ENCODE measurements around the gene ANKRD33B. TPM values are rescaled to one million over a fixed set of nuclear protein-coding genes. Genes with fewer than 3 reads are reported as not detected.

Gene ANKRD33B
- polyA plus RNA-seq, 1 donor (not counting 4 experiments of a cell fraction or from before 2014, with no cell fraction given) = 1.9 TPM

DNA sequence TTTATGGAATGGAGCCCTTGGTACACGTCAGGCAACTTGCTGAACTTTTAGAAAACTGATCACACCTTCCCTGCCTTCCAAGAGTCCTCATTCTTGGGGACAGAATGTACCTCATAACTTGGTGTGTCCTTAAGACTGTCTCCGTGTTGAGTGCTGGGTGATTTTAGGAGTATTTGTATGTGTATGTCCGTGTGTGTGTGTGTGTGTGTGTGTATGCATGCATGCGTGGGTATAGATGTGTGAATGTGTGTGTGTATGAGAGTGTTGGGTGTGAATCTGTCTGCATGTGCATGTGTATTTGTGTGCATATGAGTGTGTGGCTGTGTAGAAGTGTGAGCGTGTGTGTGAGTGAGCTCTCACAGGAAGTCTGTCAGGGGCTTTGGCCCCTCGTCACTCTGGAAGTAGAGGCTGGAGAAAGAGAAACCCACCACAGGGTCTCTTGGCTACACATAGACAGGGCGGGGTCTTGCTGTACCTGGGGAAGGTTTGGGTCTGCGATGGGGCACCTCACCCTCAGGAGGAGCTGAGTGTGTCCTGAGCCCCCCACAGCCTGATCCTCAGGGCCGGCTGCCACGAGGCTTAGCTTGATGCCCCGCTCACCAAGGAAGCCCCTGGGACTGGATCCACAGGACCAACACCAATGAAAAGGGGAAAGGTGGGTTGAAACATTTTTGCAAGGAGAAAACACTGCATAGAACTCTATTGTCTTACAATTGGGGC lies 33.1 kb upstream of the ANKRD33B start:
- H3K9ac ChIP-seq (ENCODE audit: control insufficient read depth, extremely low read depth, insufficient read depth, low read length) = no peak overlapping the region
- H3K4me1 ChIP-seq (ENCODE audit: control insufficient read depth, extremely low read depth, insufficient read depth, low read length) = peaks cover 15% of the 10 kb centered on the region
- no peak overlapping the region for H3K27ac ChIP-seq (ENCODE audit: control insufficient read depth, insufficient read depth, low read length)
- dilution Hi-C loops (cut with MboI; ENCODE audit: extremely low pct_ligation_motif_present, low sequenced_read_pairs) = no loop called here
- no peaks in the 10 kb centered on the region for H3K79me2 ChIP-seq (ENCODE audit: control insufficient read depth, insufficient read depth, low read length)
- TF ChIP-seq, protein P1, sequence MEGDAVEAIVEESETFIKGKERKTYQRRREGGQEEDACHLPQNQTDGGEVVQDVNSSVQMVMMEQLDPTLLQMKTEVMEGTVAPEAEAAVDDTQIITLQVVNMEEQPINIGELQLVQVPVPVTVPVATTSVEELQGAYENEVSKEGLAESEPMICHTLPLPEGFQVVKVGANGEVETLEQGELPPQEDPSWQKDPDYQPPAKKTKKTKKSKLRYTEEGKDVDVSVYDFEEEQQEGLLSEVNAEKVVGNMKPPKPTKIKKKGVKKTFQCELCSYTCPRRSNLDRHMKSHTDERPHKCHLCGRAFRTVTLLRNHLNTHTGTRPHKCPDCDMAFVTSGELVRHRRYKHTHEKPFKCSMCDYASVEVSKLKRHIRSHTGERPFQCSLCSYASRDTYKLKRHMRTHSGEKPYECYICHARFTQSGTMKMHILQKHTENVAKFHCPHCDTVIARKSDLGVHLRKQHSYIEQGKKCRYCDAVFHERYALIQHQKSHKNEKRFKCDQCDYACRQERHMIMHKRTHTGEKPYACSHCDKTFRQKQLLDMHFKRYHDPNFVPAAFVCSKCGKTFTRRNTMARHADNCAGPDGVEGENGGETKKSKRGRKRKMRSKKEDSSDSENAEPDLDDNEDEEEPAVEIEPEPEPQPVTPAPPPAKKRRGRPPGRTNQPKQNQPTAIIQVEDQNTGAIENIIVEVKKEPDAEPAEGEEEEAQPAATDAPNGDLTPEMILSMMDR (optimal IDR thresholded peaks at IDR 0.05 in 1 of 3, IDR thresholded peaks at IDR 0.05 in 1 of 3, conservative IDR thresholded peaks at IDR 0.05 in 1 of 3; ENCODE audit: extremely low read depth in 1 of 3, insufficient read depth in 2 of 3, low read length in 3 of 3) = no peak
- no peak for TF ChIP-seq EZH2 (IDR thresholded peaks at IDR 0.05; ENCODE audit: low read length)
- H3K4me2 ChIP-seq (ENCODE audit: control insufficient read depth, extremely low read depth, insufficient read depth, low read depth, low read length) = no peak overlapping the region
- FAIRE-seq = no peak
- H3K27me3 ChIP-seq (ENCODE audit: control insufficient read depth, extremely low read depth, insufficient read depth, low read length) = peaks cover 3% of the 10 kb centered on the region
- peaks cover 2% of the 10 kb centered on the region for H3K9me3 ChIP-seq (ENCODE audit: control insufficient read depth, low read depth, low read length)
- H3K36me3 ChIP-seq (ENCODE audit: control insufficient read depth in 2 of 2, extremely low read depth in 1 of 2, insufficient read depth in 2 of 2, low read length in 2 of 2) = no peaks in the 10 kb centered on the region
- H3K9me1 ChIP-seq (ENCODE audit: control insufficient read depth, extremely low read depth, insufficient read depth, low read length) = no peaks in the 10 kb centered on the region
- no peak overlapping the region for H3K4me3 ChIP-seq (ENCODE audit: control insufficient read depth in 2 of 3, extremely low read depth in 1 of 3, insufficient read depth in 2 of 3, low read depth in 1 of 3, low read length in 3 of 3)
- H4K20me1 ChIP-seq (ENCODE audit: control insufficient read depth, extremely low read depth, insufficient read depth, low read length) = no peaks in the 10 kb centered on the region
- no peak overlapping the region for H2AFZ ChIP-seq (ENCODE audit: control insufficient read depth, low read length)
- DNase-seq (ENCODE audit: low read depth, low spot score) = no peak

DNA sequence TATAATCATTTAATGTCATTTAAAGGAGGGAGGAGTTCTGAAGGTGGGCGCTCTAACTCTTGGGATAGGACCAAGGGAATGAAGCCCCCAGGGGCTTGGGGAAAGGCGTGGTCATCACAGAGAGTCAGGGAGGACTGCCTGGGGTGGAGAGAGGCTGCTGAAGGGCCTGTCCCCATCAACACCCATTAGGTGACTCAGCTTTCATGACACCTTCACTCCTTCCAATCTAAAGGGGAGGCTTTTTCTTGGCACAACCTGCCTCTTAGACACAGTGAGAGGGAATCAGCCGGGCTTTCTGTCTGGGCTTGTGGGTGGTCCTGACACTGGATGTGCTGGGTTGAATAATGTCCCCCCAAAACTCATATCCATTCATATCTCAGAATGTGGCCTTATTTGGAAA lies 31.4 kb upstream of the ANKRD33B start:
- no peak overlapping the region for H3K4me3 ChIP-seq (ENCODE audit: control insufficient read depth in 2 of 3, extremely low read depth in 1 of 3, insufficient read depth in 2 of 3, low read depth in 1 of 3, low read length in 3 of 3)
- TF ChIP-seq, protein P1 (optimal IDR thresholded peaks at IDR 0.05 in 1 of 3, IDR thresholded peaks at IDR 0.05 in 1 of 3, conservative IDR thresholded peaks at IDR 0.05 in 1 of 3; ENCODE audit: extremely low read depth in 1 of 3, insufficient read depth in 2 of 3, low read length in 3 of 3) = no peak
- no peak for TF ChIP-seq EZH2 (IDR thresholded peaks at IDR 0.05; ENCODE audit: low read length)
- no peak overlapping the region for H2AFZ ChIP-seq (ENCODE audit: control insufficient read depth, low read length)
- H3K79me2 ChIP-seq (ENCODE audit: control insufficient read depth, insufficient read depth, low read length) = no peaks in the 10 kb centered on the region
- no peaks in the 10 kb centered on the region for H3K36me3 ChIP-seq (ENCODE audit: control insufficient read depth in 2 of 2, extremely low read depth in 1 of 2, insufficient read depth in 2 of 2, low read length in 2 of 2)
- H3K4me2 ChIP-seq (ENCODE audit: control insufficient read depth, extremely low read depth, insufficient read depth, low read depth, low read length) = no peak overlapping the region
- no peak overlapping the region for H3K27ac ChIP-seq (ENCODE audit: control insufficient read depth, insufficient read depth, low read length)
- no peak overlapping the region for H3K9ac ChIP-seq (ENCODE audit: control insufficient read depth, extremely low read depth, insufficient read depth, low read length)
- peaks cover 13% of the 10 kb centered on the region for H3K4me1 ChIP-seq (ENCODE audit: control insufficient read depth, extremely low read depth, insufficient read depth, low read length)
- dilution Hi-C loops (cut with MboI; ENCODE audit: extremely low pct_ligation_motif_present, low sequenced_read_pairs) = no loop called here
- H3K9me1 ChIP-seq (ENCODE audit: control insufficient read depth, extremely low read depth, insufficient read depth, low read length) = no peaks in the 10 kb centered on the region
- peaks cover 3% of the 10 kb centered on the region for H3K27me3 ChIP-seq (ENCODE audit: control insufficient read depth, extremely low read depth, insufficient read depth, low read length)
- DNase-seq (ENCODE audit: low read depth, low spot score) (no peak), FAIRE-seq (no peak)
- H3K9me3 ChIP-seq (ENCODE audit: control insufficient read depth, low read depth, low read length) = peaks cover 2% of the 10 kb centered on the region
- H4K20me1 ChIP-seq (ENCODE audit: control insufficient read depth, extremely low read depth, insufficient read depth, low read length) = no peaks in the 10 kb centered on the region

Measured in keratinocyte (primary cell).